GM19438 (cell line): ENCODE measurements around the gene PIK3R3.
A peak's percentile ranks its signal among the peaks of the same experiment; 100 is the strongest.

Experiments used
- ATAC-seq: cut with Tn5 transposase; IDR thresholded peaks from one replicate; pipeline ENCODE4 v1.9.1; 2021; ENCODE audit warnings: low read depth; ENCODE audit not compliant: unreplicated experiment

The PIK3R3 gene

DNA sequence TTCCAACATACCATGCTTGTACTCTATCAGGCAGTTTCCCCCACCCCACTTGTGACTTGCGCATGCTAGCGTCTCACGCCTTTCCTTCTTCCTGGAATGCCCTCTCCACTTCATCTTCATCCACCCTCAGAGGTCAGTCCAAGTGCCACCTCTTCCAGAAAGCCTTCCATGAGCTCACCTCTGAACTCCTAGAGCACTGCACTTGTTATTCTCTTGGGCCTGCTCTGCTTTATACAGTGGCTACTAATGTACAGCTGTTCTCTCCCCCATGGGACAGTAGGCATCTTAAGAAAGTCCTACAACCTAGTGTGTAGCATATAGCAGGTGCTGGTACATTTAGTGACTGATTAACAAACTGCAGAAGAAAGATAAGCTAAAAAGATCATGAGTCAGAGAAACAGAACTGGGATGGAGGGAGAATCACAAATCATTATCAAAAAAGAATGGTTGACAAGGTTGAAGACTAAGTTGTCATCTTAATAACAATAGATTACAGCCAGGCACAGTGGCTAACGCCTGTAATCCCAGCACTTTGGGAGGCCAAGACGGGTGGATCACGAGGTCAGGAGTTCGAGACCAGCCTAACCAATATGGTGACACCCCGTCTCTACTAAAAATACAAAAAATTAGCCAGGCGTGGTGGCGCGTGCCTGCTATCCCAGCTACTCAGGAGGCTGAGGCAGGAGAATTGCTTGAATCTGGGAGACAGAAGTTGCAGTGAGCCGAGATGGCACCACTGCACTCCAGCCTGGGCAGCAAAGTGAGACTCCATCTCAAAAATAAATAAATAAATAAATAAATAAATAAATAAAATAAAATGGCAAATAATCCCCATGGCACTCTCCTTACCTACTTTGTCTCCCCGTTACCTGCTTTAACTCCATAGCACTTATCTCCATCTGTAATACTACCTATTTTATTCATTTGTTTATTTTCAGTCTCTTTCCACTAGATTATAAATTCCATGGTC is 26.2 kb upstream of the PIK3R3 start:
- ATAC-seq, result peak; percentile 84

DNA sequence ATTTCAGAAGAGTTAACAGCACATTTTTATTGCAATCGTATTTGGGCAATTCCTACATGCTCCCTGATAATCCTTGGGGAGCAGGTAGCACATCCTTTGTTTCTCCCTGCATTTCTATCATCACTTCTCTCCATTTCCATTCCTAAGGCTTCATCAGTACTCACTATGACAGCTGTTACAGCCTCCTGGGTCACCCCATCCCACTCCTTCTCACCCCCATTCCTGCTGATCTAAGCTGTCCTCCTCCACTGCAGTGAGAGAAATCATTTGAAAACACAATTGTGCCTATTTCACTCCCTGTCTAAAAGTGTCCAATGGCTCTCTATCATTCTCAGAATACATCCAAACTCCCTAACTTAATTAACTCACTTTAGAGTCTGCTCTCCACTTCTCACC is 25.5 kb upstream of the PIK3R3 start:
- ATAC-seq, result no peak

DNA sequence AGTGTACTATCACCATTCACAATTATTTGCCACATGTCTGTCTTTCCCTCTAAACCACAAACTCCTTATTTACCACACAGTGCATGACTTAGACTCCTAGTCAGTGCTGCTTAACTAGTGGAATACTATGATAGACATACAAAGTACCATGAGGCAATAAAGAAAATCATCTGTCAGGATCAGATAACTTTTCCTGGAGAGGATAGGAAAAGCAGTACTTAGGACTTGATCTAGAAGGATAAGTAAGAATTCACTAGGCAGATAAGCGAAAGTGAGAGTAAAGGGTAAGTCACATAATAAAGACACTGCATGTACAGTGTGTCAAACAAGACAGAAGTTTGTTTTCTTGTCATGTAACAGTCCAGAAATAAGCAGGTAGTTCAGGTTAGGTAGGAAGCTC is 21.3 kb upstream of the PIK3R3 start:
- ATAC-seq, result no peak

DNA sequence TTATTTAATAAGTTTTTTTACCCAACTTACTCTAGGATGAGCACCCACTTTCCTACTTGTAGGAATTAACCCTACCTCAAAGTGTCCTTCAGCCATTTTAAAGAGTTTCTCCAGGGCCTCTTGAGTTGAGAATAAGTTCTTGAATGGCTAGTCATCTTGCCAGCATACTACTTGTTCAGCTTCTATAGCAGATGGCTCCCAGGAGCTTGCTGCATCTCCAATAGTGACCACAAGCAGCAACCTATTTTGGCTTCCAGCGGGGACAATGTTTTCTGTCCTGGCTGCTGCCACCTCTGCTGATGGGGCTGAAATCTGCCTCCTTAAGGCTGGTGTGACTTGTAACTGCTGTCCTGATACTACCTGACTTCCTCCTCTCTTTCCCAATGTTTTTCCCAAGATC is 20.8 kb upstream of the PIK3R3 start:
- ATAC-seq, result no peak

DNA sequence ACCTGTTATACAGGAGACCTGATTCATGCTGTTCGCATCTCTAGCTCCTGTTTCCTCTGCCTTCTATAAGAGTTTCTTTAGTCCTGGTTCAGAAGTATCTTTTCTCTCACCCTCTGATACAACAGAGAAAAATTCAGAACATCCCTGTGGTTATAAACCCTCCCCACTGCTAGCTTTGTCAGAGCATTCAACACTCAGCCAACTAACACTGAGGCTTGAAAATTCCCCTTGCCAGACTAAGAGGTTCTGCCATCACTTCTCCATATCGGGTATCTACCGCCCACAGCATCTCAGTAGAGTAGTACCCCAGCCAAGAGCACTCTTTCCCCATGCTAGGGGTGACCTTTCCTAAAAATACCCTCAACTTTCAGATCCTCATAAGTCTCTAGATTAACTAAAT is 19.6 kb upstream of the PIK3R3 start:
- no peak for ATAC-seq

DNA sequence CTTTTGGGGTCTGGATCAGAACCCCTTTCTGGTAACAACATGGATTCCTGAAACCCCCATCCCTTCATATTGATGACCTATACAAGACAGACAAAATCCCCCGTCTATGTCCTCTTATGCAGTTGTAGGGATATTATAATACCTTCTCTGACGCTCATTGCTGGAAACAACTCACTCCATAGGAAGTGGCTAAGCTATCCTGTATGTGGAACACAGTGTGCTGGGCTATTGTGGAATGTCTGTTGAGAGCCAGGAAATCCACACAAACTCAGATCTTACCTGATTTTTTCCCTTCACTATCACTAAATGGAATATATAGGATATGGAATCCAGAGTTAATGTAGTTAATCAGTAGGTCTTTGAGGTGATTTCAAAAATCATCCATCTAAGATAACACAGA is 17.7 kb upstream of the PIK3R3 start:
- no peak for ATAC-seq

DNA sequence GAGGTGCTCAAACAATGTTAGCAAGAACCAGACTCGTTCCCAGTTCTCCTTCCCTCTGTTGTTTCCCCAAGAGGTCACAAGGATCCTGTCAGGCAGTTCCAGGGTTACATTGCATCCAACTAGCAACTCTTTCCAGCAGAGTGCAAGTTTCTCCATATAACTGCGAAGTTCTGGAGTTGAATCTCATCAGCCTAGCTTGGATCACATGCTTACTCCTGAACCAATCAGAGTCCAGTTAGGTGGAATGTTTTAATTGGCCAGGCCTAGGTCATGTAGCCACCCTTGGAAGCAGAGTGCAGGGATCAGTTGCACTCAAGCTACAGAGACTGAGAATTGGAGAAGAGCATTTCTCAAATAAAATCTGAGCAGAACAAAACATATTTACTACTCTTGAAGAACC is 15.9 kb upstream of the PIK3R3 start:
- ATAC-seq, result no peak

DNA sequence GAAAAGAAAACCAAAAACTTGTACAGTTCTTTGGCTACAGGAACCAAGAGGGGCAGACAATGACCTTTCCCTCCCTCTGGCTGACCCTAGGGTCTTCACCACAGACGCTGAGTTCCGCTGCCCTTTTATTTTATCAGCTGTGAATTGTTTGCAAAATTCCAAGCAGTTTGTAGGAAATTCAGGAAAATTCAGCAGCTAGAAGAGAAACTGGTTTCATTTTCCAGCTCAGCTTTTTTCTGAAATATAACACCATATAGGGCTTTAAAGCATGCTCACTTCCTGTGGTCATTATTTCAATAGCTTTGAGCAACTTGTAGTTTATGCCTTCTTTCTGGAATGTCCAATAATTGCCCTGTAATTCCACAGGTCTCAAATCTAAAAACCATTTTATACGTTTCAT is 5.5 kb upstream of the PIK3R3 start:
- ATAC-seq, result no peak

DNA sequence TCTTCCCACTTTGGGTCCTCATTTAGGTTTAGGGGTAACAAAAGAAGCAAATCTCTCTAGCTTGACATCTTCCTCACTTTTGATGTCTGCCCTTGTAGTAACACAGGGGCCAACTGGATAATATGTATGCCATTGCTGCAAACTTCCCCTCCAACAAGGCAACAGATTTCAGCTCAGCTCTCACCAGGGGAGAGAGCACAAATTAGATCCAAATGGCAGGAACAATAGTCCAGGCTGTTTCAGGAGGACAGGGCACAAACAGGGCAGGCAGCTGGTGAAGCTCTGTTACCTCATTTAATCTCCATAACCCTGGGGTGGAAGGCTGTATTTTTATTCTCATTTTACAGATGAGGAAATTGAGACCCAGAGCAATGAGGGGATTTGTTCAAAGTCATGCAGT is 4.3 kb upstream of the PIK3R3 start:
- no peak for ATAC-seq

DNA sequence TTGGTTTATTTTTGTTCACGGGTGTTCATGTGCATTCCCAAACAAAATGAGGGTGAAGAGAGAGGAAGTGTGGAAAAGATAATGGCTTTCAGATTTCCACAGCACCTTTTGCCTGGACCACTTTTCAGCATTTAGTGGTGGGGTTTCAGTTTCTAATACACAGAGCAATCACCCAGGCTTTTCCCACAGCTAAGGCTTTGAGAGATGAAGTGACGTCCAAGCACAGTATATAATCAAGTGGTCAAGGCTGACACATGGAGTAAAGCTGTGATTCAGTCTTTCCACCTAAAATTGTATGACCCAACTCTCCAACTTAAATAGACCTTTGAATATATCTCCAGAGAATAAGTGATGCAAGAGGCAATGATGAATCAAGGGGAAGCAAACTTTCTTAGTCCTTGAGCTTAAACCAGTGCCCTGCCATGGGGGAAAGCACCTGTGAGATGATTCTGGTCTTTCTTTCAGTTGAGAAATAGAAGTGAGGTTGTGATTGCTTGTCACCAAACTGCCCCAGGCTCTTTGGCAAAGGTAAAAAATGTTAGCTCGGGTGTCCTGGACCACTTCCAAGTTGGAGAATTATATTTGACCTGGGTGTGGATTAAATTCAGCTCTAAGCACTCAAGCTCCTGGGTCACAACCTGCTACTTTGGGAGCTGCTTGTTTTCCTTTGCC is 2.4 kb upstream of the PIK3R3 start:
- no peak for ATAC-seq

DNA sequence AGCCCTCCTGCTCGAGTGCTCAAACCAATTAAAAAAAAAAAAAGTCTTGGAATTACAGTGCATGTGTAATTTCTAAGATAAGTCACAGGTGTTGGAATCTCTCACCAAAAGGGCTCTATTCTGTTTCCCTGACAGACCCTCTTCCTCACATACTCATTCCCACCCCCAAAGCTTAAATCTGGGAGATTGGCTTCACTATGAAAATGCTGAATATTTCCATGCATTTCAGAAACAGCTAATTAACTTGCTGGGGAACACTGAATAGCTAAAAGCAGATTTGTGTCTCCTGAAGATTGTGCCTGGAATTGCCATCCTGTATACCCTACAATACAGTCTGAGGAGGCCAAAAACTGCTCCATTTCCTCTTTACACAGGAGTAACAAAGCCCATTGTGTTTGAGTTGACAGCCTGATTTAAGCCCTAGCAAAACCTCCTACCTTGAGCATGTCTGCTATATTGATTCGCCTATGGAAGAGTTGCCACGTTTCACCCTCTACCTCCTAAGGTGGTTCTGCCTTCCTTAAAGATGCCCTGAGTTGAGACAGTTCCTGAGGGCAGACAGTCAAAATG is 1.4 kb upstream of the PIK3R3 start:
- ATAC-seq, result no peak

DNA sequence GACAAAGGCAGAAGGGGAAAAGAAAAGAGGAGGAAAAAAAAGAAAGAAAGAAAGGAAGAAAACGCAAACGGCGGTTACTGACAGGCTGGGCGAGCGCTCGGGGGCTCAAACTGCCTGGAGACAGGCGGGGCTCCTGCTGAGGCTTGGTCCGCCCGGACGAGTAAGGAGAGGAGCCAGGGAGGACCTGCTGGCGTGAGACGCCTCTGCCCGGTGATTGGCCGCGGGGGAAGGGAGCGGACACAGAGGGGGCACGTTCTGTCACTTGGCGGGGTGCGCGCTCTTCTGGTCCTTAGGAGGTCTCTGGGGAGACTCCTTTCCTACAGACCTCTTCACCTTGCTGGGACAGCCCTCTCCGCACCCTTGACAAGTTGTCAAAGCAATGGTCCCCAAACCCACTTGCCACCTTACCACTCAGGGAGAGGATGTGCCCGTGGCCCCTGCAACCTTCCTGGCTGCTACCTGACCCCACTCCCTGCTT is 791 bp upstream of the PIK3R3 start:
- ATAC-seq, result peak; percentile 41

DNA sequence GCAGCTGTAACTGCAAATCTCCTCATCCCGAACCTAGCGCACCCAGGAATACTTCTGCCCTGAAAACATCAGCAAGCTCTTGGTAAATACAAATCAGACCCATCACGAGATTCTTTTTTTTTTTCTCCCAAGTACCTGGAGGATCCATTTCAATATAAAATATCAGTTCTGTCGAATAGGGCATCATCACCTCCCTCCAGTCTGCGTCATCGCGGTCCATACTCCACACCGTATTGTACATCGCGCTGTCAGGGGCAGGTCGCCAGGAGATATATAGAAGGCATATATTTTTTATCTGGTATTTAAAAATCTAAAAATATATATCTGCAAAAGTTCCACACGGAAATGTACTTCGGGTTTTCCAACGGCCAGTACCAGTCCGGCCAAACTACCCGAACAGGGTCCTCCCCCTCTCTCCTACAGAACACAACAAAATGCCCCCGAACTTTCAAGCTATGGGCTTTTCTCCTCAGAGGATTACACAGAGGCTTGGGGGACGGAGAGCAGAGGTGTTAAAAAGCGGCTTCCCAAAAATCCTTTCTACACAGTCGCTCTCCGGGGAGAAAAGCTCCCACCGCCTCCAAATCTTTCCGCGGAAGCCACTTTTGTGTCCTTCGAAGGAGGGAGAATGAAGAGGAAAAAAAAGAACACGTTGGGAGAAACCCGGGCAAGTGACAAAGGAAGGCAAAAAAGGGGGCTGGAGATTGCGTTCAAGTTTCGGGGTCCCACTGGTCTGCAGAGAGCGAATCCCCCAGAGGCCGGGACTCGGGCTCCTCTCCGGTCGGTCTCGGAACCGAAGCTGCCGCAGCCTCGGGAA is 509 bp downstream of the PIK3R3 start:
- ATAC-seq, result no peak

DNA sequence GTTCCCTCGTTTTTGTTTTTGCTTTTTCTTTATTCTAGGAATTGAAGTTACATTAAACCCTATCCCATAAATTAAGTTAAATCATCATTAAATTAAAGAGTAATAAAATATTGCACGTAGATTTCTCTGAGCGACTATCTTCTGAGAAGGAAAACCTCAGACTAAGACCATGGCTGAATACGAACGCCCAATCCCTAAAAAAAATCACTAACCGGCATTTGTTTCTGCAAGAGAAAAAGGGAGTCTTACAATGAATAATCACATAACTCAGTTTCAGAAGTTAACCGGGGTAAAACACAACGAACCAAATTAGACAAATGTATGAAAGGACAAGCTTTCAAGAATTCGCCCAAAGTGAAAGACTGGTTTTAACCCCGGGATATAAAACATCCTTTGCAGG is 1.3 kb downstream of the PIK3R3 start:
- ATAC-seq, result no peak

DNA sequence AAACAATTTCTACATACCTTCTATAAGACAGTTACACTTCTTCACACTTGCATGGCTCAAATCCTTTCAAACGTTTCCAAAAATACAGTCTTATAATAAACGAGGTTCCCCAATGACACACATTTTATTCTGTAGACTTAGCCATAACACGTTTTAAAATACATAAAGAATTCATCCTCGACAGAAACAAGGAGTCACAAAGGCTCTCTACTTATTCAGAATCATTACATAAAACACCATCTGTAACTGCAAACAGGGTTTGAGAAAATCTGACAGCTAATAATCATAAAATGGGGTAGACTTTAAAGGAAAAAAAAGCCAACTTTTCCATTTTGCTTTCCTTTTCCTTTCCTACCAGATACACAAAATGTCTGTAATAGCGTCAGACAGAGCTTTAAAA is 1.8 kb downstream of the PIK3R3 start:
- no peak for ATAC-seq

DNA sequence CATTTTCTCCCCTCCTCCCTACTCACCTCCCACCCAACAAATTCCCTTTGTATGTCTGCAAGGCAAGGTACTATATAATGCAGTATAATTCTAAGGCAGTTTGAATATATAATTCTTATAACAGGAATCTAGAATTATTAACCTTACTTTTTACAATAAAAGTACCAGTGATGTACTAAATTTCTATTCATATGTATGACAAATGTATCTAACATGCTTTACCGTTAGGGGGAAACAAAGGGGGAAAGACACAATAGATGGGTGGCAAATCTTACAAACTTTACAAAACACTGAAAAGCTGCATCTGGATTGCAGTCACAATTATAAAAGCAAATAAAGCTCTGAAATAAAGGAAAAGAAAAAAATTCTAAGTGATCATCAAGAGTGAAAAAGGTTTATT is 2.3 kb downstream of the PIK3R3 start:
- no peak for ATAC-seq

DNA sequence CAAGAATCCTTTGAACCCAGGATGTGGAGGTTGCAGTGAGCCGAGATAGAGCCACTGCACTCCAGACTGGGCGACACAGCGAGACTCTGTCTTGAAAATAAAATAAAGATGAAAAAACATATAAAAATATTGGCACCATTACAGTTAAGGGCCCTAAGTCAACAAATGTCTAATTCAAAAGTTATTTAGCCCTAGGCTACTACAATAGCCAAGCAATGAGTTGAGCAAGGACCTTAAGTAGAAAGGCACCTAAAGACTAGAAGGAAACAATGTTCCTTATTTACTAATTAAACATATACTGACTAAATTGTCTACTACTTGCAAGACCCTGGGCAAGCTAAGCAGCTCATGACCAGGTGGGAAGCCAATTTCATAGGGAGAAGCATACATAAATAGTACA is 4.1 kb downstream of the PIK3R3 start:
- no peak for ATAC-seq

DNA sequence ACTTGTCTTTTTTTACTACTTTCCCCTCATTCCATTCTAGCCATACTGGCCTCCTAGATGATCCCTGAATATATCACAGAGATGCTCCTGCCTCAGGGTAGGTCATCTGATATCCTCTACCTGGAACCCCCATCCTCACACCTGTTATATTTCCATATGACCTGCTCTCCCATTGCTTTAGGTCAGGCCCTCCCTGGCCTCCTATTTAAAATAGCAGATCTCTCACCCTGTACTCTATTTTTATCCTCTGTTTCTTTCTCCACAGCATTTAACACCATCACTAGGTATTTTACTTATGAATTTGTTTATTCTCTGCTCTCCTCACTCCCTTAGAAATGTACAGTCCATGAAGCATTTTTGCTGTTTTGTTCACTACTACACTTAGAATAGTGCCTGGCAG is 13.6 kb downstream of the PIK3R3 start:
- ATAC-seq, result no peak

DNA sequence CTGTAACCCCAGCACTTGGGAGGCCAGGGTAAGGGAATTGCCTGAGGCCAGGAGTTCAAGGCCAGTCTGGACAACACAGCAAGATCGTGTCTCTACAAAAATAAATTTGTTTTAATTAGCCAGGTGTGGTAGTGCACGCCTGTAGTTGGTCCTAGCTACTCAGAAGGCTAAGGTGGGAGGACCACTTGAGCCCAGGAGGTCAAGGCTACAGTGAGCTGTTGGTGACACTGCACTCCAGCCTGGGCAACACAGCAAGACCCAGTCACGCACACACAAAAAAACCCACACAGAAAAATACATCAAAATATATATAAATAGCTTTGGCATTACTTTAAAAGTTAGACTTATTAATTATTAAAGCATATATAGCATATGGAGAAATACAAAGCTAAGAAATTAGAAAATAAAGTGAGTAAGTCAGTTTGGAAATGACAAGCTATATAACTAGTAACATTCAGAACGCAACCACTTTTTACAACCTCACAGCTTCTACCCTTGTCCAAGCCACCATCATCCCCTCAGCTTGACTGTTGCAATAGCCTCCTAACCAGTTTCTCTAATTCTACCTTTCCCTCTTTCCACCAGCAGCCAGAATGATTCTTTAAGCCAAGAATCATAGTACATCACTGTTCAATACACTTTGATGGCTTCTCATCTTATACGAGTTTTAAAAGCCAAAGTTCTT is 14.5 kb downstream of the PIK3R3 start:
- no peak for ATAC-seq

DNA sequence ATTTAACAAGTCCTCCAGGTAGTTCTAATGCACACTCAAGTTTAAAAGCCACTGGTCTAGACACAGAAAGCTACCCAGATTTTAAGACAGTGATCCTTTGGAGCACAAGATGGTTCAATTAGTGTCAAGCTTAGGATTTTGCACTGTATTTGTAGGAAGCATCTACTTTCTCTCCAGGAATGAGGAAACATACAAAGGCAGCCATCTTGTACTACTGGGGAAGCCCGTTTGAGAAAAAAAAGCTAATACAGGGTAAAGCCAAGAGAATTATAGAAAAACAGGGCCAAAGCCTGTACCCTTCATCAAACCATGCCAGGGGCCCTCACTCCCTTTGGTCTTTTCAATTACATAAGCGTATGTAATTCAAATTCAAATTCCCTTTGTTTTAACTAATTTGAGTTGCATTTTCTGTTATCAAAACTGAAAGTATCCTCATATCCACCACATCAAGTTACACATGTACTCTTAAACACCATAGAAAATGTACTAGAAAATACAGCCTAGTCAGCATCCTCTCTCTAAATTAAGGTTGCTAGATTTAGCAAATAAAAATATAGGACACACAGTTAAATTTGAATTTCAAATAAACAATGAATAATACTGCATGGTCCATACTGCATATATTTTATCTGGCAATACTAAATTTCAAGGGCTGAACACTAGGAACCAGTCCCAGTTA is 17.4 kb downstream of the PIK3R3 start:
- no peak for ATAC-seq
